GM23248 (cell line): ENCODE measurements around the gene CDKN2AIP. TPM values are rescaled to one million over a fixed set of nuclear protein-coding genes. Genes with fewer than 3 reads are reported as not detected.
A peak's percentile ranks its signal among the peaks of the same experiment; 100 is the strongest.

Source experiments
- DNase-seq: peaks from one replicate; pipeline ENCODE4 v3.0.0-alpha.2; 2015
- H2AFZ ChIP-seq: fragments of 200-600 bp; sonication (generic); 2 replicates; pipeline ENCODE4 v1.6.1; 2016; ENCODE audit warnings: antibody characterized with exemption
- H3F3A ChIP-seq: fragments of 200-600 bp; sonication (generic); 2 replicates; pipeline ENCODE4 v1.6.1; 2016; ENCODE audit warnings: mild to moderate bottlenecking, antibody characterized with exemption, mixed run types; ENCODE audit not compliant: insufficient read depth
- H3K27ac ChIP-seq: fragments of 200-600 bp; sonication (generic); 2 replicates; pipeline ENCODE4 v1.5.1; 2016; ENCODE audit warnings: mild to moderate bottlenecking
- H3K27me3 ChIP-seq: fragments of 200-600 bp; sonication (generic); replicated peaks from 2 replicates; pipeline ENCODE4 v1.6.1; 2016; ENCODE audit warnings: mild to moderate bottlenecking; ENCODE audit not compliant: insufficient read depth
- H3K36me3 ChIP-seq: fragments of 200-600 bp; sonication (generic); 2 replicates; pipeline ENCODE4 v1.6.1; 2016; ENCODE audit warnings: low read depth, mild to moderate bottlenecking
- H3K4me1 ChIP-seq: fragments of 200-600 bp; sonication (generic); 2 replicates; pipeline ENCODE4 v1.6.1; 2016; ENCODE audit warnings: mild to moderate bottlenecking; ENCODE audit not compliant: insufficient read depth
- H3K4me2 ChIP-seq: fragments of 200-600 bp; sonication (generic); one replicate; pipeline ENCODE4 v1.6.1; 2016; ENCODE audit warnings: mild to moderate bottlenecking; ENCODE audit not compliant: unreplicated experiment
- H3K4me3 ChIP-seq: fragments of 200-600 bp; sonication (generic); 2 replicates; pipeline ENCODE4 v1.5.1; 2016; ENCODE audit warnings: mild to moderate bottlenecking
- H3K79me2 ChIP-seq: fragments of 200-600 bp; sonication (generic); 2 replicates; pipeline ENCODE4 v1.6.1; 2016; ENCODE audit warnings: mild to moderate bottlenecking; ENCODE audit not compliant: insufficient read depth
- H3K9ac ChIP-seq: fragments of 200-600 bp; sonication (generic); 2 replicates; pipeline ENCODE4 v1.6.1; 2016; ENCODE audit warnings: mild to moderate bottlenecking
- H3K9me2 ChIP-seq: fragments of 200-600 bp; sonication (generic); 2 replicates; pipeline ENCODE4 v1.6.1; 2016; ENCODE audit warnings: mixed run types, mild to moderate bottlenecking, moderate library complexity; ENCODE audit not compliant: insufficient read depth
- H3K9me3 ChIP-seq: fragments of 200-600 bp; sonication (generic); one replicate; pipeline ENCODE4 v1.6.1; 2017; ENCODE audit warnings: low read depth
- H4K20me1 ChIP-seq: fragments of 200-600 bp; sonication (generic); 2 replicates; pipeline ENCODE4 v1.6.0; 2016; ENCODE audit not compliant: insufficient read depth
- EZH2 ChIP-seq: fragments of 200-600 bp; sonication (generic); IDR thresholded peaks from 2 replicates; pipeline ENCODE4 v1.6.1; 2018; ENCODE audit warnings: antibody characterized with exemption, mild to moderate bottlenecking; ENCODE audit not compliant: insufficient read depth, poor library complexity, severe bottlenecking
- EZH2phosphoT487 ChIP-seq: fragments of 200-600 bp; sonication (generic); IDR thresholded peaks from 2 replicates; pipeline ENCODE4 v1.6.1; 2018; ENCODE audit warnings: antibody characterized with exemption, moderate library complexity, mild to moderate bottlenecking, low read depth; ENCODE audit not compliant: insufficient read depth
- WGBS, 2 experiments: methylation state at CpG; one replicate each; pipeline ENCODE4 v1.1.6; 2015 to 2017; ENCODE audit warnings: low lambda C conversion rate in 2 of 2, low coverage in 1 of 2; ENCODE audit errors: missing lambda C conversion rate in 2 of 2; 5-methylcytosine and 5-hydroxymethylcytosine counted together
- in situ Hi-C: fragments of 300-500 bp; cut with MboI; formaldehyde crosslinking; loops from 2 replicates; pipeline ENCODE4 v1.15.0; 2020
- polyA plus RNA-seq: library from polyadenylated mRNA; unstranded; fragments of >200 nt; fragmentation: Nextera tagmentation; extraction: Ambion mirVana; gene quantifications from 2 replicates; pipeline ENCODE4 v1.2.1, GENCODE V29; 2016
- total RNA-seq: library from RNA; depleted of rRNA; stranded (reverse); fragments of >200 nt; shearing (Covaris generic); gene quantifications from 2 replicates; pipeline ENCODE4 v1.2.3, GENCODE V29; 2014

Gene CDKN2AIP
- total and polyA plus RNA-seq, 2 experiments from 2014 or later = 14.6 to 18.7 TPM

DNA sequence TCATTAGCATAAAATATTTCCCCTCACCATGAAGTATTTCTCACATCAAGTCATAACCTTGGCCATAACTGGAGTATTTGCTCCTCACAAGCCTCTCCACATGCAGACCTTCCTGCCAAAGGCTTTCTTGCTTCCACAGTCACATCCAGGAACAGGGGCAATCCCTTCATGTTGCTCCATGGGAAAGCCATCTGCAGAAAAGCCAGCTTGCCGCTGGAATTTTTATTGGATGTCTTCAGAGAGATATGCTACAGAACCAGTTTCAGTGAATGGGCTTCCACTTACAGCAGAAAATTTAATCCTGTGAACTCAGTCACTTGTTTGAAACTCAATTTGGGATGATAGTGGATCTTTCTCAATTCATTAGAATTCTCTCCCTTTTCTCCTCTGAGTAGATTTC, 3.2 kb upstream of the CDKN2AIP start:
- Histone ChIP-seq H3F3A (peaks cover 20% of the 10 kb centered on the region), H3K4me2 (no peak overlapping the region), H4K20me1 (no peaks in the 10 kb centered on the region; the same call in 1 of the 2 replicates), H3K4me3 (no peak overlapping the region), H3K9ac (no peak overlapping the region), H3K36me3 (peaks cover 6% of the 10 kb centered on the region; the same call in 1 of the 2 replicates), H3K9me3 (no peaks in the 10 kb centered on the region), H3K79me2 (peaks cover 23% of the 10 kb centered on the region), H3K27me3 (no peaks in the 10 kb centered on the region), H3K9me2 (no peaks in the 10 kb centered on the region), H3K4me1 (peaks cover 21% of the 10 kb centered on the region), H2AFZ (no peak overlapping the region), H3K27ac (no peak overlapping the region)
- DNase-seq = no peak
- TF ChIP-seq EZH2 (no peak), EZH2phosphoT487 (no peak)
- in situ Hi-C loops = no loop called here
- 3 to 13% methylated on average over 1 of the region's 1 CpG for WGBS, 2 experiments

DNA sequence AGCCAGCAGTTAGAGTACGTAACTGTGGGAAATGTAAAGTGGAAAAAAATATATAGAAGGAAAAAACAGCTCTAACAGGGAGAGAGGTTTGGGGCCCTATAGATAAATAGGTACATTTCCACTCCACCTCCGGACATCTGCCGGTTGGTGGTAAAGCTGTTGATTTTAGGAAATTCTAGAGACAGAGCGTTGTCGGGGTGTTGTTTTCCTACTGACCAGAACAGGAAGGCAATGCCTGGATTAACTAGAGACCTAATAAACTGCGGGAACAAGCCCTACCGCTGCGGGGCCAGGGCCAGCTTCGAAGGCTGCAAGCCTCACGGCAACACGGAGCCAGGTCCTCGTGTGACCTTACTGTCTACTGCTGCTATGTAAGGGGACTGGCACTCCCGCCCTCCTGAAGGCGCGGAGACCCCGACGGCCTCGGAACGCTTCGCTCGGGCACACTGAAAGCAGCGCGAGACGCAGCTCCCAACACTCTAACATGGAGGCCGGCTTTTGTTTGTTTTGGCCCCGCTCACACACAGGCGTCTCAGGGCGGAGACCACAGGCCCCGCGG, 702 bp upstream of the CDKN2AIP start:
- in situ Hi-C loops = no loop called here
- Histone ChIP-seq H3K79me2 (peaks cover 48% of the 10 kb centered on the region), H3K36me3 (peaks cover 29% of the 10 kb centered on the region), H3F3A (peaks cover 37% of the 10 kb centered on the region), H3K9ac (peak overlapping the region; percentile 93), H3K9me3 (no peaks in the 10 kb centered on the region), H3K27me3 (no peaks in the 10 kb centered on the region), H3K9me2 (no peaks in the 10 kb centered on the region), H3K4me1 (peaks cover 35% of the 10 kb centered on the region), H3K4me3 (peak overlapping the region; percentile 97), H3K4me2 (peak overlapping the region; percentile 100), H2AFZ (peak overlapping the region; percentile 79), H3K27ac (peak overlapping the region; percentile 91), H4K20me1 (peaks cover 6% of the 10 kb centered on the region; the same call in 1 of the 2 replicates)
- DNase-seq = no peak
- TF ChIP-seq EZH2 = no peak
- TF ChIP-seq EZH2phosphoT487 = no peak
- 2 to 3% methylated on average over 30 of the region's 30 CpGs for WGBS, 2 experiments

DNA sequence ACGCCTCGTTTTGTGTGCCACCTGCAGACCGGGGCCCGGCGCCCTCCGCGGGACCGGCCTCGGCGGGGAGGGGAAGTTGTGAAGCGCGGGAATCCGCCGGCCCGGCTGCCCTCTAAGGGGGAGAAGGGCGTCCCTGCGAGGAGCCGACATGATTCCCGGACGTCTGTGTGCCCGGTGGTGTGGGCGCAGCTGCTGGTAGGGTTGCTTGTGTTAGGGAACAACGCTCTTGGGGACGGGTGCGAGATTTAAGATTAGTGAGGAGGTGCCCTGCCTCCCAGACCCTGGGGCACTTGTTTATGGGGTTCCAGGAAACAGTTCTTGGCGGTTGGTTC, 627 bp downstream of the CDKN2AIP start:
- WGBS, 2 experiments = 1% methylated on average over 26 of the region's 26 CpGs
- Histone ChIP-seq H3K27me3 (no peaks in the 10 kb centered on the region), H3K4me2 (peak overlapping the region; percentile 100), H3K27ac (peak overlapping the region; percentile 91), H3K4me3 (peak overlapping the region; percentile 97), H3K4me1 (peaks cover 38% of the 10 kb centered on the region), H4K20me1 (peaks cover 6% of the 10 kb centered on the region; the same call in 1 of the 2 replicates), H3K9me2 (no peaks in the 10 kb centered on the region), H2AFZ (peak overlapping the region; percentile 79), H3K9ac (peak overlapping the region; percentile 93), H3K36me3 (peaks cover 37% of the 10 kb centered on the region), H3K79me2 (peaks cover 60% of the 10 kb centered on the region), H3K9me3 (no peaks in the 10 kb centered on the region), H3F3A (peaks cover 40% of the 10 kb centered on the region)
- in situ Hi-C loops = no loop called here
- peak; percentile 54 for DNase-seq
- TF ChIP-seq EZH2phosphoT487 (no peak), EZH2 (no peak)

DNA sequence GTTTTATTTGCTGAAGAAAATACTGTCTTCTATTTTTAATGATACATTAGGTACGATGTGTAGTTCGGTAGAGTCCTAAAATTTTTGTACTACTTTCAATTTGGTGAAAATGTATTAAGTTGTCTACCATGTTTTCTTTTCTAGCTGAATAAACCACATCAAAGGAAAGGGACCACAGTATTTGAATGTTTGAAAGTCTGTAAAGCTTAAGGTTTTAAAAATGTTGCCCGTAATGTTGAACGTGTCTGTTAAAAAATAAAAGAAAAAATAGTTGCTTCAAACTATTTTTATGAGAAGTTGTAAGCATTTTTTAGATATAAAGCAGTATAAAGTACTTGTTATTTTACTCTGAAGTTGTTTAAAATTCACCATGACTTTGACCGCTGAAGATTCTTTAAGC, 3.2 kb downstream of the CDKN2AIP start:
- in situ Hi-C loops = no loop called here
- H3K4me1 ChIP-seq = peaks cover 38% of the 10 kb centered on the region
- no peak overlapping the region for H3K9ac ChIP-seq
- H2AFZ ChIP-seq = no peak overlapping the region
- no peak overlapping the region for H3K27ac ChIP-seq
- no peaks in the 10 kb centered on the region for H3K9me3 ChIP-seq
- peaks cover 49% of the 10 kb centered on the region for H3K36me3 ChIP-seq
- H3K4me2 ChIP-seq = no peak overlapping the region
- TF ChIP-seq EZH2phosphoT487 = no peak
- no peak for TF ChIP-seq EZH2
- 78% methylated on average over 5 of the region's 5 CpGs for WGBS, 2 experiments
- H3K9me2 ChIP-seq = no peaks in the 10 kb centered on the region
- no peak overlapping the region for H3K4me3 ChIP-seq
- H3F3A ChIP-seq = peaks cover 49% of the 10 kb centered on the region
- H3K79me2 ChIP-seq = peaks cover 63% of the 10 kb centered on the region
- no peaks in the 10 kb centered on the region for H3K27me3 ChIP-seq
- DNase-seq = no peak
- H4K20me1 ChIP-seq = peaks cover 6% of the 10 kb centered on the region; the same call in 1 of the 2 replicates
